OCI-LY3 (cell line): Measurements from ENCODE around the gene TENT5C.

ENCODE experiments used
- CTCF ChIP-seq: fragments of 200-600, 300-600 bp; sonication (generic); IDR thresholded peaks from 2 replicates; pipeline ENCODE4 v1.5.1; 2014; ENCODE audit warnings: antibody characterized with exemption, low read length, low read depth
- EZH2phosphoT487 ChIP-seq: fragments of 200-600 bp; shearing (Covaris generic); IDR thresholded peaks from 2 replicates; pipeline ENCODE4 v1.6.1; 2018; ENCODE audit warnings: antibody characterized with exemption, mixed run types, low read depth

- TF ChIP-seq CTCF (no peak), EZH2phosphoT487 (no peak)
These were observed 25.7 kb downstream of the TENT5C start for GRCh38 chr1:117631359-117632160.
